HepG2 (cell line): ENCODE results near the gene SIGLEC9. TPM values are rescaled to one million over a fixed set of nuclear protein-coding genes. Genes with fewer than 3 reads are reported as not detected.

Experiments
- ATAC-seq: fragments of 200-7000 bp; cut with Tn5 transposase; 3 replicates; pipeline ENCODE4 v1.9.1; 2020; ENCODE audit warnings: mild to moderate bottlenecking, moderate library complexity
- BruUV-seq: library from RNA; stranded (reverse); fragments of 400-500 nt; replicated peaks from 2 replicates; lab custom pipeline; 2021; lab: Mats Ljungman, UMichigan
- CTCF ChIA-PET: fragments of 300-600 bp; formaldehyde crosslinking; extraction: SDS; loops from one replicate; lab custom pipeline; 2021; ENCODE audit warnings: low total read pairs, inconsistent platforms, low intra/inter-chr PET ratio; lab: Yijun Ruan, JAX
- POLR2A ChIA-PET: fragments of 350-600 bp; sonication (Branson Sonifier 250); formaldehyde crosslinking; loops from one replicate; lab custom pipeline; 2020; ENCODE audit warnings: antibody characterized with exemption, inconsistent platforms; lab: Yijun Ruan, JAX
- DNase-seq: peaks from one replicate; pipeline ENCODE4 v3.0.0-alpha.2; 2015; ENCODE audit warnings: low spot score
- FAIRE-seq: peaks from 3 replicates; lab custom pipeline; 2011; peaks lifted over from hg19 to GRCh38; lab: Jason Lieb, UNC
- H2AFZ ChIP-seq: one replicate; pipeline ENCODE4 v1.6.1; 2011; ENCODE audit warnings: low read length, inconsistent platforms
- H3K27ac ChIP-seq: fragments of 300-600 bp; 3 replicates; pipeline ENCODE4 v1.8.0; 2011; ENCODE audit warnings: mixed run types, mild to moderate bottlenecking, mixed read lengths, low read length, inconsistent platforms; ENCODE audit not compliant: insufficient read depth; ENCODE audit errors: extremely low read length
- H3K27me3 ChIP-seq, 2 experiments: fragments of 200-600 bp in 1 of 2; 2 replicates in 1 of 2; 3 replicates in 1 of 2; pipeline versions ENCODE4 v1.6.0 to v1.8.0; 2011; ENCODE audit warnings: low read length in 2 of 2, mild to moderate bottlenecking in 2 of 2, moderate library complexity in 2 of 2, inconsistent platforms in 1 of 2; ENCODE audit not compliant: insufficient read depth in 2 of 2, control insufficient read depth in 1 of 2
- H3K36me3 ChIP-seq, 2 experiments: fragments of 200-600 bp in 1 of 2; replicated peaks in 1 of 2; 2 replicates in 1 of 2; 3 replicates in 1 of 2; pipeline versions ENCODE4 v1.5.1 to v1.8.0; 2011; ENCODE audit warnings: low read length in 2 of 2, inconsistent platforms in 1 of 2; ENCODE audit not compliant: insufficient read depth in 2 of 2, control insufficient read depth in 1 of 2
- H3K4me1 ChIP-seq: 2 replicates; pipeline ENCODE4 v1.5.1; 2012; ENCODE audit warnings: low read length, inconsistent platforms; ENCODE audit not compliant: insufficient read depth
- H3K4me2 ChIP-seq: 2 replicates; pipeline ENCODE4 v1.6.0; 2011; ENCODE audit warnings: low read depth, low read length, inconsistent platforms
- H3K4me3 ChIP-seq, 3 experiments: fragments of 200-600 bp in 1 of 3; sonication (generic), shearing (Covaris generic) in 1 of 3; replicated peaks in 1 of 3; 2 replicates each; pipeline ENCODE4 v1.5.1; 2011 to 2016; ENCODE audit warnings: low read length in 3 of 3, inconsistent platforms in 2 of 3, low read depth in 2 of 3, mild to moderate bottlenecking in 2 of 3, control low read depth in 1 of 3, mixed read lengths in 1 of 3; ENCODE audit not compliant: insufficient read depth in 1 of 3
- H3K79me2 ChIP-seq: one replicate; pipeline ENCODE4 v1.6.1; 2011; ENCODE audit warnings: low read length, inconsistent platforms; ENCODE audit not compliant: insufficient read depth
- H3K9ac ChIP-seq: 2 replicates; pipeline ENCODE4 v1.6.0; 2011; ENCODE audit warnings: mild to moderate bottlenecking, low read depth, low read length, inconsistent platforms; ENCODE audit not compliant: insufficient read depth
- H3K9me3 ChIP-seq: 2 replicates; pipeline ENCODE4 v1.5.1; 2012; ENCODE audit warnings: mild to moderate bottlenecking, low read length
- H4K20me1 ChIP-seq: 2 replicates; pipeline ENCODE4 v1.6.0; 2011; ENCODE audit warnings: inconsistent platforms, mild to moderate bottlenecking, low read length, moderate library complexity; ENCODE audit not compliant: insufficient read depth
- ARNT2 ChIP-seq: sonication (generic); formaldehyde crosslinking; IDR thresholded peaks from 2 replicates; pipeline ENCODE4 v1.8.0; 2022; ENCODE audit warnings: mild to moderate bottlenecking, low read depth, missing genetic modification reagents, moderate library complexity
- ASH2L ChIP-seq: fragments of 300-600, 200-600 bp; sonication (generic); IDR thresholded peaks from 2 replicates; pipeline ENCODE4 v1.7.0; 2017; ENCODE audit warnings: low read depth, mild to moderate bottlenecking, moderate library complexity, mixed read lengths, low read length; ENCODE audit not compliant: insufficient read length
- CBX5 ChIP-seq: sonication (generic); formaldehyde crosslinking; IDR thresholded peaks from 2 replicates; pipeline ENCODE4 v1.4.0; 2020; ENCODE audit warnings: missing genetic modification reagents, borderline replicate concordance
- CHCHD3 ChIP-seq: sonication (generic); formaldehyde crosslinking; IDR thresholded peaks from 2 replicates; pipeline ENCODE4 v1.8.0; 2022; ENCODE audit warnings: mild to moderate bottlenecking, missing genetic modification reagents, moderate library complexity
- CTCF ChIP-seq: sonication (generic); formaldehyde crosslinking; IDR thresholded peaks from 2 replicates; pipeline ENCODE4 v1.5.0; 2020; ENCODE audit warnings: mild to moderate bottlenecking, missing genetic modification reagents, moderate library complexity
- DMTF1 ChIP-seq: sonication (generic); formaldehyde crosslinking; IDR thresholded peaks from 2 replicates; pipeline ENCODE4 v1.4.0; 2020; ENCODE audit warnings: mild to moderate bottlenecking, missing genetic modification reagents
- EED ChIP-seq: sonication (generic); formaldehyde crosslinking; IDR thresholded peaks from 2 replicates; pipeline ENCODE4 v1.5.0; 2020; ENCODE audit warnings: mild to moderate bottlenecking, missing genetic modification reagents
- HHEX ChIP-seq: IDR thresholded peaks from 2 replicates; pipeline ENCODE4 v1.6.1; 2016; ENCODE audit warnings: control low read depth
- HNRNPL ChIP-seq: fragments of 200-400 bp; formaldehyde crosslinking; IDR thresholded peaks from 2 replicates; pipeline ENCODE4 v1.6.1; 2017; ENCODE audit warnings: mild to moderate bottlenecking, low read depth, low read length
- MXI1 ChIP-seq: IDR thresholded peaks from 3 replicates; pipeline ENCODE4 v1.6.1; 2012; ENCODE audit warnings: low read depth, low read length, inconsistent platforms, borderline replicate concordance
- SNAPC4 ChIP-seq: sonication (generic); formaldehyde crosslinking; IDR thresholded peaks from 2 replicates; pipeline ENCODE4 v1.4.0; 2020; ENCODE audit warnings: mild to moderate bottlenecking, missing genetic modification reagents
- ZNF138 ChIP-seq: sonication (generic); formaldehyde crosslinking; IDR thresholded peaks from 2 replicates; pipeline ENCODE4 v1.5.0; 2020; ENCODE audit warnings: mild to moderate bottlenecking, low read depth, missing genetic modification reagents
- ZNF775 ChIP-seq: sonication (generic); formaldehyde crosslinking; IDR thresholded peaks from 2 replicates; pipeline ENCODE4 v1.4.0; 2020; ENCODE audit warnings: missing genetic modification reagents, mild to moderate bottlenecking, moderate library complexity, borderline replicate concordance
- ZNF780A ChIP-seq: sonication (generic); formaldehyde crosslinking; IDR thresholded peaks from 2 replicates; pipeline ENCODE4 v1.8.0; 2022; ENCODE audit warnings: mild to moderate bottlenecking, missing genetic modification reagents, moderate library complexity
- ZNF850 ChIP-seq: sonication (generic); formaldehyde crosslinking; conservative IDR thresholded peaks from 2 replicates; pipeline ENCODE4 v1.9.0; 2021; ENCODE audit warnings: mild to moderate bottlenecking, missing genetic modification reagents
- WGBS: methylation state at CpG from one replicate; pipeline ENCODE4 v1.1.6; 2017; ENCODE audit warnings: low lambda C conversion rate; 5-methylcytosine and 5-hydroxymethylcytosine counted together
- in situ Hi-C: cut with HindIII; loops from 2 replicates; pipeline ENCODE4 v1.10.0; 2017; ENCODE audit warnings: low pct_unique_long_range_greater_than_20kb; ENCODE audit not compliant: extremely low pct_ligation_motif_present
- intact Hi-C: fragments of 100-400 bp; cut with micrococcal nuclease; formaldehyde crosslinking; loops from one replicate; pipeline ENCODE4 v1.10.0; 2022; ENCODE audit not compliant: unreplicated experiment
- polyA plus RNA-seq, 8 experiments: library from polyadenylated mRNA; depleted of rRNA in 3 of 8; stranded (reverse) in 7 of 8; unstranded in 1 of 8; fragments of >200 nt; fragmentation: Illumina TruSeq in 4 of 8; extraction: Trizol in 4 of 8; gene quantifications; 2 replicates each; pipeline versions ENCODE4 v1.2.1 to v1.2.3, GENCODE V29; 2011 to 2016; ENCODE audit warnings: low read depth in 4 of 8, missing spikeins in 1 of 8, mixed read lengths in 1 of 8; ENCODE audit not compliant: insufficient read depth in 1 of 8
- total RNA-seq, 5 experiments: library from RNA; depleted of rRNA; stranded (reverse); fragments of >200 nt; fragmentation: Illumina TruSeq; extraction: Trizol; gene quantifications; 2 replicates each; pipeline ENCODE4 v1.2.3, GENCODE V29; 2016; ENCODE audit warnings: low read depth in 1 of 5

The SIGLEC9 gene
- total and polyA plus RNA-seq, 2 of the 13 experiments (the other 11 are each of a cell fraction or from before 2014, with no cell fraction given) = not detected

- DNase-seq = peak; percentile 13
- no TSS peak for BruUV-seq
- Histone ChIP-seq H3K4me3 (no peak overlapping the region), H3K36me3 (peaks cover 0 to 6% of the 10 kb centered on the region in 2 experiments; a peak in 2 of 5 replicates), H4K20me1 (no peaks in the 10 kb centered on the region), H3K4me1 (peaks cover 17% of the 10 kb centered on the region), H3K27me3 (peaks cover 0 to 1% of the 10 kb centered on the region in 2 experiments; a peak in 2 of 5 replicates), H3K9ac (no peak overlapping the region), H3K9me3 (no peaks in the 10 kb centered on the region), H3K4me2 (no peak overlapping the region), H3K27ac (no peak overlapping the region), H3K79me2 (no peaks in the 10 kb centered on the region), H2AFZ (no peak overlapping the region)
- FAIRE-seq = no peak
- WGBS = 30% methylated on average over 14 of the region's 15 CpGs
- CTCF ChIA-PET = interaction anchor here (0.9 to 2.1 kb wide), 3 partner anchors 74 to 165 kb away, joined by 3 to 10 read pairs (median 3); no protein-coding TSS in a partner anchor
- in situ Hi-C loops (loop anchor here (5.0 to 25.0 kb wide), 2 partner anchors 77 to 157 kb away; partner anchors contain the start of gene KLK10), intact Hi-C loops (loop anchor here (1.0 kb wide), 1 partner anchor 73 kb away; no protein-coding TSS in a partner anchor)
- POLR2A ChIA-PET = no interaction called here
- ATAC-seq = no peak
- TF ChIP-seq CTCF (CRISPR knock-in tag) (peak; percentile 71), ZNF780A (CRISPR knock-in tag) (no peak), ASH2L (no peak), ZNF850 (CRISPR knock-in tag) (no peak), MXI1 (no peak), SNAPC4 (CRISPR knock-in tag) (no peak), ARNT2 (CRISPR knock-in tag) (no peak), HHEX (CRISPR knock-in tag) (no peak), ZNF138 (no peak), CBX5 (CRISPR knock-in tag) (no peak), HNRNPL (no peak), CHCHD3 (CRISPR knock-in tag) (no peak), ZNF775 (CRISPR knock-in tag) (no peak), EED (CRISPR knock-in tag) (no peak), DMTF1 (CRISPR knock-in tag) (no peak)
These were observed 29.9 kb upstream of the SIGLEC9 start for GRCh38 chr19:51094696-51095279.
